Daoy (cell line): ENCODE measurements around the gene FGF5. TPM values are rescaled to one million over a fixed set of nuclear protein-coding genes. Genes with fewer than 3 reads are reported as not detected.
"Not testable (repeated sequence)": the region's sequence is repeated elsewhere in the genome, so short reads cannot be mapped to it uniquely, and the experiment has no call there.

Experiments
- DNase-seq: peaks from one replicate; pipeline ENCODE4 v3.0.0-alpha.2; 2015; ENCODE audit warnings: low read depth
- total RNA-seq: library from RNA; depleted of rRNA; stranded (reverse); fragments of >200 nt; shearing (Covaris generic); gene quantifications from 2 replicates; pipeline ENCODE4 v1.2.3, GENCODE V29; 2014; rRNA removed

Gene FGF5, protein sequence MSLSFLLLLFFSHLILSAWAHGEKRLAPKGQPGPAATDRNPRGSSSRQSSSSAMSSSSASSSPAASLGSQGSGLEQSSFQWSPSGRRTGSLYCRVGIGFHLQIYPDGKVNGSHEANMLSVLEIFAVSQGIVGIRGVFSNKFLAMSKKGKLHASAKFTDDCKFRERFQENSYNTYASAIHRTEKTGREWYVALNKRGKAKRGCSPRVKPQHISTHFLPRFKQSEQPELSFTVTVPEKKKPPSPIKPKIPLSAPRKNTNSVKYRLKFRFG
- 0.23 and 0.42 TPM in 2 replicates for total RNA-seq

- DNase-seq = peak; percentile 70
Measured at GRCh38 chr4:80266253-80266901, at the start of gene FGF5. TSS of gene FGF5 (plus strand) at chr4:80266664. CDS start at chr4:80266825, 161 bp downstream.

DNA sequence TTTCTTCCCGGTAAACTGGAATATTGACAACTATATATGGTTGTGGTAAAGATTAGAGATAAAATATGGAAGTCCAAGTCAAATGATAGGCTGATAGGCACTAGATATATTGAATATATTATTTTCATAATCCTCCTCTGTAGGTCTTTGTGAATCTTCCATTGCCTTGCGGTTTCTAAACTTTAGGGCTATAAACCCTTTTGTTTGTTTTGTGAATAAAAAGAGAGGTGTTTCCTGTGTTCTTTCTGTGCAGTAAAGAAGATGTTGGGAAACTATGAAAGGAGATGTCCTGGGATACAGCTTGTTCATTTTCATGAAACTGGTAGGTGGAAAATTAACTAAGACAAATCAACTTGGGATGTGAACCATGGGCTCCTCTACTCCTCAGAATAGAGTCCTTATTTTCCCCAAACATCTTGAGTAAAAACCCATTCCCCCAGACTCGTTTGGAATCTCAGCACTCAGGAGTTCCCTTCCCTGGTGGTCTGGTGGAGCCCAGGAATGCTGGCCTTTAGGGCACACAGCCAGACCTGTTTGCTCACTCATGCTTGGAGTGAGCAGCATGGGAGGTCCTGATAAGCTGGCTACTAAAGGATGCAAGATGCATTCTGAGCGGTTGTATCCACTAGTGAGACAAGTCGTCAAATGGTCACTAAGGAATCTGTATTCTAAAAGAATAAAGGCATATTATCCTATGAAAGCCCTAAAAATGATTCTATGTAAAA lies 47.0 kb upstream of the FGF5 start:
- peak; percentile 19 for DNase-seq

- DNase-seq = no peak
Measured at GRCh38 chr4:80220711-80221110, 45.8 kb upstream of the FGF5 start.

- DNase-seq = no peak
Measured at GRCh38 chr4:80221161-80221560, 45.3 kb upstream of the FGF5 start.

- DNase-seq = no peak
Measured at GRCh38 chr4:80225595-80225994, 40.9 kb upstream of the FGF5 start.

DNA sequence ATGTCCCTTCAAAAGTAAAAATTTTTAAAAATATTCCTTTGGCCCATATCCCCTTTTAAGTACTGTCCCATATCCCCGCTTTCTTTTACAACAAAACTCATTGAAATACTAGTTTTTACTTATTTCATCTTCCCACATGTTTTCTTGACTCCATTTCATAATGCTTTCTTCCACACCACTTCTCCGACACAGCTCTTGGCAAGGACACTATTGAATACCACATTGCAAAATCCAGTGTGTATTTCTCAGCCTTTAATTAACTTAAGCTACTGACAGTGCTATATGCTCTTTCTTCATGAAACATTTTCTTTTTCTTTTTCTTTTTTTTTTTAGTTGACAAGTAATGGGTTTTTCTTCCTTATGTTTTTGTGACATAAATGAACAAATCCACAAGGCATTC lies 40.4 kb upstream of the FGF5 start:
- DNase-seq = no peak

GRCh38 chr4:80228460-80228859 lies 38.0 kb upstream of the FGF5 start:
- DNase-seq = no peak

DNA sequence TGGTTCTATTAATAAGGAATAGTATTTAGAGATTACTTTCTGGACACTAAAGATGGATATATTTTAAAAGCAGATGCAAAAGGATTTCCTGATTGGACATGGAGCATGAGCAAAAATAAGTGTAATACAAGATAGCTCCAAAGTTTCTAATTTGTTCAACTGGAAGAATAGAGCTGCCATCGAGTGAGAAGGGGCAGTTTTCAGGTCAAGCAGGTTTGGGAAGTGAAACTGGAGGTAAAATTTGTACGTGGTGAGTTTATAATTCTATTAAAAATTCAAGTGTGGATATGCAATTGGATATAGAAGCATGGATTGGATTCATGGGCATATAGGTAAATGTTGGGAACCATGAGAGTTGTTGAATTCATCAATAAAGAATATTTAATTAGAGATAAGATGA lies 37.3 kb upstream of the FGF5 start:
- DNase-seq = no peak

GRCh38 chr4:80229590-80229989 lies 36.9 kb upstream of the FGF5 start:
- DNase-seq = no peak

GRCh38 chr4:80231180-80231579 lies 35.3 kb upstream of the FGF5 start:
- DNase-seq = no peak

- no peak for DNase-seq
Measured at GRCh38 chr4:80232707-80233370, 33.6 kb upstream of the FGF5 start.

DNA sequence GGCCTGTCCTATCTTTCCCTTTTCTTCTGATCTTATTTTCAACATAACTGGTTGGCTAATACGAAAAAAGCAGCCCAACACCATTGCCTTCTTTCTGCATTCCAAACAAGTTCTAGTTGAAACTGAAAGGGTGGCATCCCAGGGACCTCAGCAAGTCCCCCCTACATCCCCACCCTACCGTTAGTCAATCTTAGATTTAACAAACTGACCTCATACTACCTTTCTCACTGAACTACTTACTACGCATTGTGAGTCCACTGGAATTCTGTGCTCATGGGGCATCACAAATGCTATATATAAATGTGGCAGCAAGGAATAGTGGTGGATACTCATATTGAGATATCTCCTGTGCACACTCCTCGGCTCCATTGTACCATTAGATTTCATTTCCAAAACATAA lies 33.1 kb upstream of the FGF5 start:
- no peak for DNase-seq

GRCh38 chr4:80235451-80235850 lies 31.0 kb upstream of the FGF5 start:
- DNase-seq = no peak

GRCh38 chr4:80237992-80238391 lies 28.5 kb upstream of the FGF5 start:
- peak; percentile 47 for DNase-seq

- DNase-seq = no peak
Measured at GRCh38 chr4:80239480-80240150, 26.8 kb upstream of the FGF5 start.

- no peak for DNase-seq
Measured at GRCh38 chr4:80240976-80241375, 25.5 kb upstream of the FGF5 start.

GRCh38 chr4:80243274-80244018 lies 23.0 kb upstream of the FGF5 start:
- no peak for DNase-seq

DNA sequence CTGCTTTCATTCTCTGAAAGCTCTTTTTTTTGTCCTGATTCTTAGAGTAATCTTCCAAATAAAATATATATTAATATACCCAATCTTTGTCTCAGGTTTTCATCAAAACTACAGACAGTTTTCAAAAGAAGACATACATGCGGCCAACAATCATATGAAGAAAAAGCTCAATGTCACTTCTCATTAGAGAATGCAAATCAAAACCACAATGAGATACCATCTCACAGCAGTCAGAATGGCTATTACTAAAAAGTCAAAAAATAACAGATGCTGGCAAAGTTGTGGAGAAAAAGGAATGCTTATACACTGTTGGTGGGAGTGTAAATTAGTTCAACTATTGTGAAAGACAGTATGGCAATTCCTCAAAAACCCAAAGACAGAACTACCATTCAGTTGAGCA lies 19.0 kb upstream of the FGF5 start:
- not testable (repeated sequence) for DNase-seq

DNA sequence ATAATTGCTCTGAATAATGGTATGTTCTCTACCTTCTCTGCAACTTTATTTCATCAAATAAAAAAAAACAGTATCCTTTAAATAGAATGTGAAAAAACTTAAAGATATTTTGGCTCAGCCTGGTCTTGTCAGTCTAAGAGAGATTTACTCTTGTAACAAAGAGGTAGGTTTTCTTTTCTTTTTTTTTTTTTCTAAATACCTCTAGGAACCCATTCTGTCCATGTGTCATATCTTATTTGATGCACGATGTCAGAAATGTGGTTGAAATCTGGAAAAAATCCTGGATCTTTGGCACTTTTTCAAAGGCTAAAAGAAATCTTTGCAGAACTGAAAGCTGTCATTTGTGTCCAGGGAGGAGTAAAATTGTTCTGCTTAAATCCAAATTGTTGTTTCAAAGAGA lies 17.3 kb upstream of the FGF5 start:
- DNase-seq = no peak

GRCh38 chr4:80252427-80252826 lies 14.0 kb upstream of the FGF5 start:
- DNase-seq = no peak

- no peak for DNase-seq
Measured at GRCh38 chr4:80252953-80253352, 13.5 kb upstream of the FGF5 start.
